Effector CD8-positive, alpha-beta T cell (primary cell): ENCODE measurements around the gene PRKAG1.

ENCODE experiments used
- DNase-seq: peaks from one replicate; lab custom pipeline; 2025; lab: John Stamatoyannopoulos, UW

Gene PRKAG1

GRCh38 chr12:49049566-49050224 lies 31.1 kb upstream of the PRKAG1 start:
- DNase-seq = no peak

GRCh38 chr12:49048953-49049352 lies 30.4 kb upstream of the PRKAG1 start:
- DNase-seq = no peak

DNA sequence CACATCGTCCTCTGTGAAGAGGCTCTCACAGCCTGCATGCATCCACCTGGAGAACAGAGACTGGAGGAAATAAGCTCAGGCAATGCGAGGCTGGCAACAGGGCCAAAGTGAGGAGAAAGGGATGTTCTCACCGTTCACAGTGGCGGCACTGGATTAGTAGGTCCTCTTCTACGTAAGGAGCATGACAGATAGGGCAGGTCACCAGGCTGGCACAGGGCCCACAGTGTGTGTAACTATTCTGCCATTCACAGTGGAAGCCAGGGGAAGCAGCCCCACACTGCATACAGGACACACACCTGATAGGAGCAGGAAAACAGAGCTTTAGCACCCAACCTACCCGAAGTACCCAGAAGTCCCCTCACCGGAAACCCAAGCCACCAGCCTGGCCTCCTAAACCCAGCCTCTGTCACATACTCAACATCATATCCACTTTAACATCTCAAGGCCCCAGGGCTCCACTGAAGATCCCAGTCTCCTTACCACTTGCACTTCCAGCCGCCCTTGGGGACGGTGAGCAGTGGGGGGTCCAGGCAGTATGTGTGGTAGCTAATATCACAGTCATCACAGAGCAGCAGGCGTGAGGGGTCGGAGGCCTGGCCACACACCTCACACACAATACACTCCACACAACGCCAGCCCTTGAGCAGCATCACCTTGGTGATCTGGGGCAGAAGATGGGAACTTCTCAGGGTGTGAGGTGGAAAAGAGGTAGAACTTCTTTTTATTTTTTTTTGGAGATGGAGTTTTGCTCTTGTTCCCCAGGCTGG lies 27.7 kb upstream of the PRKAG1 start:
- DNase-seq = no peak

DNA sequence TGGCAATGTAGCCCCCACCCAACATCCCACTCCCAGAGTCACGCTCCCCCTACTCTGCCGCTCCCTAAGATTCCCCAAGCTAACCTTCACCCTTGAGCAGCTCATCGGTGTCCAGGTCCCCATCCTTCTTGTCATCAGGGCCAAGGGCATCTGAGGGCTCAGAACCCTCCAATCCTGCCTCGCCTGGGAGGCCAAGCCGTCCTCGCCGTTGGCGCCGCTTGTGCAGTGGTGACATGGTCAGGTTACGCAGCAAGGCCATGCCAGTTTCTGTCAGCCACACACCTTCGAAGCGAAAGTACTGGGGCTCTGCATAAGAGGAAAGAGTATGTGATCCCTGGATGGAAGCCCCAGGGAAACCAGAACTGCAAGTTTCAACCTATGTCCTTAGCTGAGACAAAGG lies 26.1 kb upstream of the PRKAG1 start:
- no peak for DNase-seq

GRCh38 chr12:49043856-49044258 lies 25.3 kb upstream of the PRKAG1 start:
- peak; percentile 71 for DNase-seq

- no peak for DNase-seq
These were observed 24.7 kb upstream of the PRKAG1 start for GRCh38 chr12:49043241-49043640.

GRCh38 chr12:49041881-49042484 lies 23.4 kb upstream of the PRKAG1 start:
- DNase-seq = no peak

DNA sequence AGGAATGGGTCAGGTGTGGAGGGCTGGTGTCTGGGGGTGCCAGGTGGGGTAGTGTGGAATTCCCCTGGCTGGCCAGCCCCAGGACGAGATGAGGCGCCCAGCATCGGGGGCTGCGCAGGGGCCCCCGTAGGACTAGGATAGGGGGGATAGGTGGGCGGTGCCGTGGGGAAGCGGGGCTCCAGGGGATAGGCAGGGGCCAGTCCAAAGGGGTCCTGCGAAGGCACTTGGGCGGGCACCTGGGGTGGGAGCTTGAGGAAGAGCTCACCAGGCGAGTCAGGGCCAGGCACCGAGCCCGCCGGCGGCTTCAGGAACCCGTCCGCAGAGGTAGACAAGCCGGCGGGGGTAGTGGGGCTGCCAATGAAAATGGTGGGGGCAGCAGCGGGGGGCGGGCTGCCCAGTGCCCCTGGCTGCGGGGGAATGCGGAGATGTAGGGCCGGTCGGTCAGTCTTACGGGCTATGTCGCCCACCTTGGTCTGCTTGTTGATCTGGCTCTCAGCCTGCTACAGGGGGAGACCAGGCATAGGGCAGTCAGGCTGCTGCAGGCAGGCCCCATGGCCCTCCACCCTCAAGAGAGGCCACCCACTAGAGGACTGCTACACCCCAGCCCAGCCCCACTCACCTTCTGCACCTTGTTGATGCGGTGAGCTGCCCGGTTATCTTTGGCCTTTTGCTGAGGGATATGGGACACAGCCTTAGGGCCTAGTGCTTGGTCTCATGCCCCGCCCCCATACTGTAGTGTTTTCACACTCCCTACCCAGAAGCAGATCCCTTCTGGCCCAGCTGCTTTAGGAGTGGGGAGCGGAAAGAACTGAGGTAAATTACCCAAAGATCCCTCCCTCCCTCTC lies 22.7 kb upstream of the PRKAG1 start:
- DNase-seq = no peak

- DNase-seq = no peak
These were observed 21.8 kb upstream of the PRKAG1 start for GRCh38 chr12:49040364-49040855.

GRCh38 chr12:49039421-49040363 lies 21.1 kb upstream of the PRKAG1 start:
- DNase-seq = no peak

DNA sequence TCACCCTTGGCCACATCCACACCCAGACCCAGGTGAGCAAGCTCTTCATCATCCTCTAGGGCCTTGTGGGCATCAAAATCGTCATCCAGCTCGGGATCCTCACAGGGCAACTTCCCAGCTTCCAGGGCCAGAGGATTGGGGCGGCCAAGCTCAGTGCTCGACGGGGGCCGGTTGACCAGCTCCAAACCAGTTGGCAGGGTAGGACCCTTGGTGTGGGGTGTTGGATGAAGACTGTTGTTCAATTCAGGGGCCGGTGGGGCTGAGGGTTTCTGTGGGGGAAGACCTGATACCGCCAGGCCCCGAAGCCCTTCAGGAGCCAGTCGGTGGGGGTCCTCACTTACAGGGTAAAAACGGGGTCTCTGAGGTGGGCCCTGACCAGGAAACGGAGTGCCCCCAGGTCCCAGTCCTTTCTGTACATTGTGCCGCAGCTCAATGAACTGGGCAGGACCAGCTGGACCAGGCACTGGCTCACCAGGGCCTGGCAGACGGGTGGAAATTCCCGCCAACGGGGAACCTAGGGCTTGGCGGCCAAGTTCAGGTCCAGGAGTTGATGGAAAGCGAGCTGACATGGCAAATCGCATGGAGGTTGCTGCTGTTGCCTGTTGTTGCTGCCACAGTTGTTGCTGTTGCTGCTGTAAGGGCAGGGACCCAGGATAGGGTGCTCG lies 19.8 kb upstream of the PRKAG1 start:
- no peak for DNase-seq

DNA sequence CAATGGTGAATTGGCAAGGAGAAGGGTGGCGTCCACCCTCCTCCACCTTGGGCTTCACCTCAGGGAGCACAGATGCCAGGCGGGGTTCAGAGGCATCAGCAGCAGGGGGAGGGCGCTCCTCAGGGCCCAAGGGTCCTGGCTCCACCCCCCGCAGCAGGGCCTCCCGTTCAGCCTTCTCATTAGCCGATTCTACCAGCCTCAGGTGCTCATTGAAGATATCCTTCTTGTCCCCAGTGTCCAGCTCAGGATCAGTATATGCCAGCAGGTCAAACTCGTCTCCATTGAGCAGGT lies 19.3 kb upstream of the PRKAG1 start:
- no peak for DNase-seq

DNA sequence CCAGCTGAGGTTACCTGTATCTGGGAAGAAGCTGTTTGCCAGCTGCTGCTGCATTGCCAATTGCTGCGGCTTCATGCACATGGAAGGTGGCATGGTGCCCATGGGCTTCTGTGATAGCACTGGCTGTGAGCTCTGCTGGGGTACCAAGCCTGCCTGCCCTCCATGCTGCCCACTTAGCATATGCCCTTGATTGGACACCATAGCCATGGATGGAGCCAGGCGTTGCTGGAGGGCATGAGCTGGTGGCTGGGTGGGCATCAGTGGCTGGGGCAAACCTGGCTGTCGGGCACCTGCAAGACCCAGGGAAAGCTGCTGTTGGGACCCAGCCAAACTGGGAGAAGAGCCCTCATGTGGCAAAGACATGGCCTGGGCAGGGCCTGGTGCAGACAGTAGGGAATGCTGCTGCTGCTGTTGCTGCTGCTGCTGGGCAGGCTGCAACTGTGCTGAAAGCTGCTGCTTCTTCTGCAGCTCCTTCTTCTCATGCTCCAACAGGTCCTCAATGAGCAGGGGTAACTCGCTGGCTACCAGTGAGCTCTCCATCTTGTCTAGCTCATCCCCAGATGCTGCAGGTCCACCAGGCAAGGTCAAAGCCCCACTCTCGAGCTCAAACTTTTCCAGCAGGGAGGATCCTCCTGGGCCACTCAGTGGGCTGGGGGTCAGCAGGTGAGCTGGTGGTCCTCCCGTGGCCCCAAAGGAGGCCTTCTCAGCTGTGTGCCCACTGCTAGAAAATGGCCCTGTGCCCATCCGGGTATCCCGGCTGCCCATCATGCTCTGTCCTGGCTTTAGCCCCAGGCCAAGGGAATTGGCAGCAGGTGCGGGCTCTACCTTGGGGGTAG lies 18.8 kb upstream of the PRKAG1 start:
- no peak for DNase-seq

- no peak for DNase-seq
These were observed 17.5 kb upstream of the PRKAG1 start for GRCh38 chr12:49036029-49036428.

- DNase-seq = no peak
These were observed 15.7 kb upstream of the PRKAG1 start for GRCh38 chr12:49034286-49034622.

GRCh38 chr12:49033611-49034285 lies 15.2 kb upstream of the PRKAG1 start:
- no peak for DNase-seq

DNA sequence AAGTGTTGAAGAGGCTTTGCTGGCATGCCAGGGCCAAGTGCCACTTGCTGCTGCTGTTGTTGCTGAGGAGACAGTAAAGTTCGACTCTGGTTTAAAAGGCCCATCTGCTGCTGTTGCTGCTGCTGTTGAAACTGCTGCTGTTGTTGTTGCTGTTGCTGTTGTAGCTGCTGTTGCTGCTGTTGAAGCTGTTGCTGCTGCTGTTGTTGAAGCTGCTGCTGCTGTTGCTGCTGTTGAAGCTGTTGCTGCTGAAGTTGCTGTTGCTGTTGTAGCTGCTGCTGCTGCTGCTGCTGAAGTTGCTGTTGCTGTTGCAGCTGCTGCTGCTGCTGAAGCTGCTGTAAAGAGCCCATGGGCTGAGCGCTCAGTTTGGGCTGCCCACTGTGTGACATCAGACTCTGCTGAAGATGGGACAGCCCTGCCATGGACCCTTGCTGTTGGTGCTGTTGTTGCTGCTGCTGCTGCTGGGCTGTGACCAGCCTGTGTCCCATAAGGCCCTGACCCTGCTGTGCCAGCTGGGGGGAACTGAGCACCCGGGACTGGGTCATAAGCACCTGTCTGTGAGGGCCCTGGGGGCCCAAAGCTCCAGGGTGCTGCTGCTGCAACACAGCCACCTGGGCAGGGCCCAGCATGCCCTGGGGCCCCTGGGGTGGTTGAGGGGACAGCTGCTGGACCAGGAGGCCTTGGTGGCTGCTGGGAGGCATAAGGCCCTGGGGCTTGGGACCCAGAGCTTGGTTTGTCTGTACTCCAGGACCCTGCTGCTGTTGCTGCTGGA lies 14.3 kb upstream of the PRKAG1 start:
- no peak for DNase-seq

DNA sequence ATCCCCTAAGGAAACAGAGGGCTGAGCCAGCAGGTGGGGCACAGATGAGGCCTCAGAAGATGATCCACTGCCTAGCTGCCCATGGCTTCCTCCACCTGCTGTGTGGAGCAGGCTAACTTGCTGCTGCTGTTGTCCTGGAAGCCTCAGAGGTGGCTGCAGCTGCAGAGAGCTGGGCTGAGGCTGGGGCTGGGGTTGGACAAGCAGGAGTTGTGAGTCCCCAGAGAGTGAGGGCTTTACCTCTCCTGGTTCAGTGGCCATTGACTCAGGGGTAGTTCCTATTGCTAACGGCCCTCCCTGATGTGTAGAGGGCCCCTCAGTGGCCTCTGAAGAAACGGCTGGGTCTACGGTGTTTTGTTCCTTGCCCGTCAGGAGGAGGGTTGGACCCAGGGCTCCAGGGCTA lies 13.7 kb upstream of the PRKAG1 start:
- no peak for DNase-seq
